ENCODE results near the gene ZGRF1.

Gene ZGRF1

DNA sequence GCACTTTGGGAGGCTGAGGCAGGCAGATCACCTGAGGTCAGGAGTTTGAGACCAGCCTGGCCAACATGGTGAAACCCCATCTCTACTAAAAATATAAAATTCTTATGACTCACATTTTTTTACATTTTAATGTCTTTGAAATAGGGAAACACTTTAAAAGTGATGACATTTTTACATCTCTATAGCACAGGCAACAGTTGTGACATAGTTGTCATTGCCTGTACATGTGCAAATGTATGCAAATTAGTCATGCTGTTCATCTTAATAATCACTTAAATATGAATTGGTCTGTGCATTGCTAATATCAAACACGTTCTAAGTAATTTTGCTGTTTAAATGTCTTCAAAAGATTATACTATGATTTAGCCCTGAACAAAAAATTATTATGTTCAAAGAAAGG, 41.7 kb downstream of the ZGRF1 start:
- H3K79me2 ChIP-seq (ENCODE audit: insufficient read depth, low read depth): no peaks in the 10 kb centered on the region
- H3K4me2 ChIP-seq: no peak overlapping the region
- TF ChIP-seq, protein P1, sequence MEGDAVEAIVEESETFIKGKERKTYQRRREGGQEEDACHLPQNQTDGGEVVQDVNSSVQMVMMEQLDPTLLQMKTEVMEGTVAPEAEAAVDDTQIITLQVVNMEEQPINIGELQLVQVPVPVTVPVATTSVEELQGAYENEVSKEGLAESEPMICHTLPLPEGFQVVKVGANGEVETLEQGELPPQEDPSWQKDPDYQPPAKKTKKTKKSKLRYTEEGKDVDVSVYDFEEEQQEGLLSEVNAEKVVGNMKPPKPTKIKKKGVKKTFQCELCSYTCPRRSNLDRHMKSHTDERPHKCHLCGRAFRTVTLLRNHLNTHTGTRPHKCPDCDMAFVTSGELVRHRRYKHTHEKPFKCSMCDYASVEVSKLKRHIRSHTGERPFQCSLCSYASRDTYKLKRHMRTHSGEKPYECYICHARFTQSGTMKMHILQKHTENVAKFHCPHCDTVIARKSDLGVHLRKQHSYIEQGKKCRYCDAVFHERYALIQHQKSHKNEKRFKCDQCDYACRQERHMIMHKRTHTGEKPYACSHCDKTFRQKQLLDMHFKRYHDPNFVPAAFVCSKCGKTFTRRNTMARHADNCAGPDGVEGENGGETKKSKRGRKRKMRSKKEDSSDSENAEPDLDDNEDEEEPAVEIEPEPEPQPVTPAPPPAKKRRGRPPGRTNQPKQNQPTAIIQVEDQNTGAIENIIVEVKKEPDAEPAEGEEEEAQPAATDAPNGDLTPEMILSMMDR (conservative IDR thresholded peaks at IDR 0.05; ENCODE audit: low read depth, low read length): no peak

DNA sequence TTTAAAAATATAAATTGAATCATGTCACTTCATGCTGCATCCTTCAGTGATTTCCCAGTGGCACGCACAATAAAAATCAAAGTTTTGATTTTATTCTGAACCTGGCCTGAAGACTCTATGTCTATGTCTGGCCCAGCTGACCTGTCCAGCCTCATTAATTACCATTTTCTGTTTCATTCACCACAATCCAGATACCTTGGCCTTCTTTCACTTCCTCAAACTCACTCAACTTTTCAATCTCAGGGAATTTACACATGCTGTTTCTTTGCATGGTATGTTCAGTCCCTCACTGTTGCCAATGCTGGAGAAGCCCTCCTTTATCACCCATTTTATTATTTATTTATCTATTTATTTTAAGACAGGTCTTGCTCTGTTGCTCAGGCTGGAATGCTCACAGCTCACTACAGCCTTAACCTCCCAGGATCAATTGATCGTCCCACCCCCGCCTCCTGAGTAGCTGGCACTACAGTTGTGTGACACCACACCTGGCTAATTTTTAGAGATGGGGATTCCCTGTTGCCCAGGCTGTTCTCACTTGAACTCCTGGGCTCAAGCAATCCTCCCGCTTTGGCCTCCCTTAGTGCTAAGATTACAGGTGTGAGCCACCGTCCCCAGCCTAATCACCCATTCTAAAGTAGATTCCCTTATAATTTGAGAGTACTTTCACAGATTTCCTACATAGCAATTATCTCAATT, 43.1 kb downstream of the ZGRF1 start:
- no peaks in the 10 kb centered on the region for H3K36me3 ChIP-seq (ENCODE audit: insufficient read depth)
- H2AFZ ChIP-seq (ENCODE audit: low read depth): no peak overlapping the region
- H3K4me3 ChIP-seq (IDR thresholded peaks at IDR 0.05; ENCODE audit: insufficient read depth, low read depth, low read length): no peak overlapping the region
- H3K4me1 ChIP-seq (ENCODE audit: low read depth, poor library complexity, severe bottlenecking): no peaks in the 10 kb centered on the region
- H4K20me1 ChIP-seq (ENCODE audit: insufficient read depth): no peaks in the 10 kb centered on the region
- no peak overlapping the region for H3K9ac ChIP-seq
- no peak overlapping the region for H3K4me2 ChIP-seq
- no peak overlapping the region for H3K27ac ChIP-seq
- no peaks in the 10 kb centered on the region for H3K79me2 ChIP-seq (ENCODE audit: insufficient read depth, low read depth)
- no peaks in the 10 kb centered on the region for H3K27me3 ChIP-seq (ENCODE audit: insufficient read depth, low read depth)
- TF ChIP-seq, protein P1 (conservative IDR thresholded peaks at IDR 0.05; ENCODE audit: low read depth, low read length): no peak

More for the DNA sequence above, 41.7 kb downstream of the ZGRF1 start:
- Histone ChIP-seq H3K9ac (no peak overlapping the region), H3K36me3 (ENCODE audit: insufficient read depth) (no peaks in the 10 kb centered on the region), H4K20me1 (ENCODE audit: insufficient read depth) (no peaks in the 10 kb centered on the region), H3K27me3 (ENCODE audit: insufficient read depth, low read depth) (no peaks in the 10 kb centered on the region), H3K4me3 (IDR thresholded peaks at IDR 0.05; ENCODE audit: insufficient read depth, low read depth, low read length) (no peak overlapping the region), H3K27ac (no peak overlapping the region), H3K4me1 (ENCODE audit: low read depth, poor library complexity, severe bottlenecking) (no peaks in the 10 kb centered on the region), H2AFZ (ENCODE audit: low read depth) (no peak overlapping the region)

DNA sequence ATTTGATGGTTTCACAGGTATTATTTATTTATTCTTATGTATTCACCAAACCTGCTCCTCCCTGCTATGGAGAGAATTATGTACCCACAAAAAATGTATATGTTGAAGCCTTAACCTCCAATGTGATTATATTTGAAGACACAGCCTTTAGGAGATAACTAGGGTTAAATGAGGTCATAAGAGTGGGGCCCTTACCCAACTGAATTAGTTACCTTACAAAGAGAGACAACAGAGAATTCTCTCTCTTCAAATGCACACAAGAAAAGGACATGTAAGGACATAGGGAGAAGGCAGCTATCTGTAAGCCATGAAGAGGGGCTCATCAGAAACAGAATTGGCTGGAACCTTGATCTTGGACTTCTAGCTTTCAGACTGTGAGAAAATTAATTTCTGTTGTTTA, 44.0 kb downstream of the ZGRF1 start:
- no peak overlapping the region for H3K9ac ChIP-seq
- H3K27ac ChIP-seq: no peak overlapping the region
- H3K27me3 ChIP-seq (ENCODE audit: insufficient read depth, low read depth): no peaks in the 10 kb centered on the region
- no peaks in the 10 kb centered on the region for H3K4me1 ChIP-seq (ENCODE audit: low read depth, poor library complexity, severe bottlenecking)
- TF ChIP-seq, protein P1 (conservative IDR thresholded peaks at IDR 0.05; ENCODE audit: low read depth, low read length): no peak
- no peak overlapping the region for H2AFZ ChIP-seq (ENCODE audit: low read depth)
- no peak overlapping the region for H3K4me3 ChIP-seq (IDR thresholded peaks at IDR 0.05; ENCODE audit: insufficient read depth, low read depth, low read length)
- no peaks in the 10 kb centered on the region for H3K36me3 ChIP-seq (ENCODE audit: insufficient read depth)
- H4K20me1 ChIP-seq (ENCODE audit: insufficient read depth): no peaks in the 10 kb centered on the region
- H3K79me2 ChIP-seq (ENCODE audit: insufficient read depth, low read depth): no peaks in the 10 kb centered on the region
- no peak overlapping the region for H3K4me2 ChIP-seq

DNA sequence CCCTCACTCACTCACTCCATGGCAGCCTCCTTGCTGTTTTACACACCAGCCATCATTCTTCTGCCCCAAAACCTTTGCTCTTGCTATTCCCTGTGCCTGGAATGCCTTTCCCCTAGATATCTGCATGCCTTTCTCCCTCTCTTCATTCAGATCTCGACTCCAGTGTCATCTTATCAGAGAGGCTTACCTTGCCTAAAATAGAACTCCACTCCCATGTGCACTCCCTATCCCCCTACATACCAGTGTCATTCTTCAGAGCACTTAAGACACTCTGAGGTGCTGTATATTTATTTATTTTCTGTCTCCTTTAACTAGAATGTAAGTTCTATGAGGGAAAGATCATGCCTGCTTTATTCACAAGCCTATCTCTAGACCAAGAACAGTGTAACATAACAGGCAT, 45.1 kb downstream of the ZGRF1 start:
- no peaks in the 10 kb centered on the region for H3K4me1 ChIP-seq (ENCODE audit: low read depth, poor library complexity, severe bottlenecking)
- H3K27ac ChIP-seq: no peak overlapping the region
- no peak overlapping the region for H3K9ac ChIP-seq
- TF ChIP-seq, protein P1 (conservative IDR thresholded peaks at IDR 0.05; ENCODE audit: low read depth, low read length): no peak
- H4K20me1 ChIP-seq (ENCODE audit: insufficient read depth): no peaks in the 10 kb centered on the region
- no peaks in the 10 kb centered on the region for H3K27me3 ChIP-seq (ENCODE audit: insufficient read depth, low read depth)
- H3K36me3 ChIP-seq (ENCODE audit: insufficient read depth): no peaks in the 10 kb centered on the region
- H3K79me2 ChIP-seq (ENCODE audit: insufficient read depth, low read depth): no peaks in the 10 kb centered on the region
- no peak overlapping the region for H3K4me2 ChIP-seq
- H2AFZ ChIP-seq (ENCODE audit: low read depth): no peak overlapping the region
- H3K4me3 ChIP-seq (IDR thresholded peaks at IDR 0.05; ENCODE audit: insufficient read depth, low read depth, low read length): no peak overlapping the region
